HEK293T (cell line): Measurements from ENCODE around the gene GNLY.

ENCODE experiments used
- FOXA1 ChIP-seq: fragments of 450-650 bp; IDR thresholded peaks from 2 replicates; pipeline ENCODE4 v1.6.1; 2016; ENCODE audit warnings: mild to moderate bottlenecking
- SP1 ChIP-seq: fragments of 450-650 bp; IDR thresholded peaks from 2 replicates; pipeline ENCODE4 v1.6.1; 2017

DNA sequence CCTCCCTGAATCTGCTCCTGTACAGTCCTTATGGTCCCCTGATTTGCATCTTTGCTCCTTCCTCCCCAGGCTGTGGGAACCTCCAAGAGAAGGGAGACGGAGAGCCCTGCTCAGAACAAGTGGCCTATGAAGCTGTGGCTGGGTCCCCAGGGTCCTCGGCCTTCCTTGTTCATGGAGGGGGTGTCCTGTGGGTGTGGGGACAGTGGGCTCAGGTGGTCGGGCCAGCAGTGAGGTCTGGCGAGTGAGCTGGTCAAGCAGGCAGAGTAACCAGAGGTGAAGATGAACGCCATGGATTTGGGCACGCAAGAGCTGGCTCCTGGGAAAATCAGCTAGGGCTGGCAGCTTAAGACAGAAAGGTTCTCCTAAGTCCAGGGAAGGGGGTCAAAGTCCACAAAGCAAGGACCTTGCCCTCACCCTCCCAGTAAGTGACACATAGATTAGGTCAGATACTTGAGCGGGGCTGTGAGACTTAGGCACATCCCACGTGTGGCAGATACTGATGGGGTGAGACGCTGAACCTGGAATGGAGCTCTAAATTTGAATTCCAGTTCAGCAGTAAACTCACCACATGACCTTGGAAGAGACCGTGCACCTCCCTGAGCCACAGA, 24.8 kb downstream of the GNLY start:
- TF ChIP-seq SP1 = no peak
- TF ChIP-seq FOXA1 = no peak
